Thymus (tissue), 11 donors: ENCODE measurements around the gene TM9SF1. TPM values are rescaled to one million over a fixed set of nuclear protein-coding genes. Genes with fewer than 3 reads are reported as not detected.

ENCODE experiments used
- DNase-seq, 9 donors: peaks; one replicate each; pipeline ENCODE4 v3.0.0-alpha.2; 2013; ENCODE audit warnings: low spot score in 9 of 9, low read depth in 6 of 9, missing footprints in 1 of 9
- H3K27ac ChIP-seq, 2 donors: one replicate each; pipeline ENCODE4 v1.5.1; 2013; ENCODE audit warnings: control low read depth in 1 of 2, low read depth in 1 of 2, low read length in 1 of 2, mild to moderate bottlenecking in 1 of 2, moderate library complexity in 1 of 2
- H3K27me3 ChIP-seq, 2 donors: one replicate each; pipeline ENCODE4 v1.5.1; 2013; ENCODE audit warnings: low read length in 1 of 2; ENCODE audit not compliant: control insufficient read depth in 2 of 2, insufficient read depth in 1 of 2
- H3K36me3 ChIP-seq, 2 donors: one replicate each; pipeline ENCODE4 v1.5.1; 2013; ENCODE audit warnings: low read length in 1 of 2, mild to moderate bottlenecking in 1 of 2, moderate library complexity in 1 of 2; ENCODE audit not compliant: control insufficient read depth in 2 of 2, insufficient read depth in 2 of 2
- H3K4me1 ChIP-seq, 2 donors: one replicate each; pipeline ENCODE4 v1.5.1; 2013; ENCODE audit warnings: low read length in 2 of 2; ENCODE audit not compliant: control insufficient read depth in 2 of 2, insufficient read depth in 2 of 2
- H3K4me3 ChIP-seq, 2 donors: one replicate each; pipeline ENCODE4 v1.5.1; 2013; ENCODE audit warnings: low read length in 2 of 2, control low read depth in 1 of 2, mild to moderate bottlenecking in 1 of 2
- H3K9me3 ChIP-seq, 2 donors: one replicate each; pipeline ENCODE4 v1.5.1; 2013; ENCODE audit warnings: low read length in 1 of 2, mild to moderate bottlenecking in 1 of 2; ENCODE audit not compliant: control insufficient read depth in 2 of 2, insufficient read depth in 1 of 2
- WGBS: extraction: QIAGEN DNeasy Blood & Tissue Kit; methylation state at CpG from one replicate; pipeline ENCODE4 v1.1.7; 2013; 5-methylcytosine and 5-hydroxymethylcytosine counted together
- polyA plus RNA-seq: library from polyadenylated mRNA; stranded (reverse); fragments of 200-250 nt; gene quantifications from one replicate; pipeline ENCODE4 v1.2.3, GENCODE V29; 2013
- total RNA-seq: library from RNA; stranded (reverse); fragments of 120-200 nt; gene quantifications from one replicate; pipeline ENCODE4 v1.2.4, GENCODE V29; 2013
- donor health status: healthy.

The TM9SF1 gene
- total and polyA plus RNA-seq, 2 donors, result 12.5 to 18.2 TPM

- Histone ChIP-seq H3K9me3 (no peaks in the 10 kb centered on the region), H3K4me3 (no peak overlapping the region), H3K27me3 (no peaks in the 10 kb centered on the region), H3K27ac (no peak overlapping the region), H3K36me3 (peaks cover 53 to 65% of the 10 kb centered on the region in 2 donors), H3K4me1 (peaks cover 18 to 33% of the 10 kb centered on the region in 2 donors)
- DNase-seq, result no peak
- WGBS, result 97% methylated on average over 6 of the region's 6 CpGs
These were observed 41.6 kb upstream of the TM9SF1 start for GRCh38 chr14:24236689-24237462.

DNA sequence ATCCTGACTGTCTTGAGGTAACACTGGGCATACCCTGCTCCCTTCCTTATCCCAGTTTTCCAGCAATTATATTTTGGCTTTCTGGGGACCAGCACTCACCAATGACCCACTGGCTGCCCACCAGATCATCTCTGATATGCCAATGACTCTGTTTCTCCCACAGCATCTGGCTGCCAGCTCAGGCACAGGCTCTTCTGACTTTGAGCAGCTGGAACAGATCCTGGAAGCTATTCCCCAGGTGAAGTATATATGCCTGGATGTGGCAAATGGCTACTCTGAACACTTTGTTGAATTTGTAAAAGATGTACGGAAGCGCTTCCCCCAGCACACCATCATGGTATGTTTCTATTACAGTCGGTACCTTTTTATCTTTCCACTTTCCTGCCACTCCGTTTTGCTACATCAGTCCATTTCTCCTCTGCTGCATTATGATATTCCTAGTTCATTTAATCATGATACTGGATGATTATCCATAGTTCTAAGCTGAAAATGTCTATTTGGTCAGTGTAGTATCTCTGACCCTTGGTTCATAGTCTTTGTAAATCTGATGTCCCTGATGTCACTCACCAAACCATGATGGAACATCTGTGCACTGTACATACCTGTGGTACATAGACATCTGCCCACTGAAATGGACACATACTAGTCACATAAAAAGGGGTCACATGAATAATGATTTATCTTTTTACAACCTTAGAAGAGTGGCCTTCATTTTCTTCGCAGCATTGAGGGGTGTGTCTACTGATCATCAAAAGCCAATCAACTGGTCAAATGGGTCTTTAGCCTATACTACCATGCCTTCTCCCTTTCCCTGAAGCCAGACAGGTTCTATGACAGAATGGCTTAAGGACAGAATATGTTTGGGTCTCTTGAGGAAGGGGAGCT, 40.8 kb upstream of the TM9SF1 start:
- no peaks in the 10 kb centered on the region for H3K27me3 ChIP-seq
- H3K9me3 ChIP-seq, result peaks cover 0 to 4% of the 10 kb centered on the region in 2 donors
- WGBS, result 98% methylated on average over 5 of the region's 5 CpGs
- H3K4me1 ChIP-seq, result peaks cover 19 to 33% of the 10 kb centered on the region in 2 donors
- peaks cover 52 to 63% of the 10 kb centered on the region in 2 donors for H3K36me3 ChIP-seq
- no peak overlapping the region for H3K4me3 ChIP-seq
- no peak for DNase-seq
- H3K27ac ChIP-seq, result no peak overlapping the region

GRCh38 chr14:24234095-24235005, 39.1 kb upstream of the TM9SF1 start:
- peaks cover 14 to 22% of the 10 kb centered on the region in 2 donors for H3K4me1 ChIP-seq

GRCh38 chr14:24233538-24233866, 38.3 kb upstream of the TM9SF1 start:
- Histone ChIP-seq H3K4me1 (peaks cover 14 to 22% of the 10 kb centered on the region in 2 donors), H3K36me3 (peaks cover 28 to 38% of the 10 kb centered on the region in 2 donors)

More at GRCh38 chr14:24234095-24235005, 39.1 kb upstream of the TM9SF1 start:
- H3K27me3 ChIP-seq, result no peaks in the 10 kb centered on the region
- 95% methylated on average over 3 of the region's 3 CpGs for WGBS
- DNase-seq, result no peak
- no peak overlapping the region for H3K4me3 ChIP-seq
- H3K9me3 ChIP-seq, result peaks cover 0 to 4% of the 10 kb centered on the region in 2 donors
- H3K36me3 ChIP-seq, result peaks cover 36 to 47% of the 10 kb centered on the region in 2 donors
- no peak overlapping the region for H3K27ac ChIP-seq

GRCh38 chr14:24232645-24233537, 37.6 kb upstream of the TM9SF1 start, which contains the start of gene GMPR2:
Gene GMPR2 (plus strand): TSS chr14:24232929. CDS start chr14:24233254, 325 bp downstream.
- peaks cover 14 to 22% of the 10 kb centered on the region in 2 donors for H3K4me1 ChIP-seq

More at GRCh38 chr14:24233538-24233866, 38.3 kb upstream of the TM9SF1 start:
- no peaks in the 10 kb centered on the region for H3K27me3 ChIP-seq
- peak overlapping the region; percentile 66 to 77 for H3K4me3 ChIP-seq
- DNase-seq, result no peak
- 78% methylated on average over 2 of the region's 2 CpGs for WGBS
- no peak overlapping the region for H3K27ac ChIP-seq
- H3K9me3 ChIP-seq, result peaks cover 0 to 4% of the 10 kb centered on the region in 2 donors

DNA sequence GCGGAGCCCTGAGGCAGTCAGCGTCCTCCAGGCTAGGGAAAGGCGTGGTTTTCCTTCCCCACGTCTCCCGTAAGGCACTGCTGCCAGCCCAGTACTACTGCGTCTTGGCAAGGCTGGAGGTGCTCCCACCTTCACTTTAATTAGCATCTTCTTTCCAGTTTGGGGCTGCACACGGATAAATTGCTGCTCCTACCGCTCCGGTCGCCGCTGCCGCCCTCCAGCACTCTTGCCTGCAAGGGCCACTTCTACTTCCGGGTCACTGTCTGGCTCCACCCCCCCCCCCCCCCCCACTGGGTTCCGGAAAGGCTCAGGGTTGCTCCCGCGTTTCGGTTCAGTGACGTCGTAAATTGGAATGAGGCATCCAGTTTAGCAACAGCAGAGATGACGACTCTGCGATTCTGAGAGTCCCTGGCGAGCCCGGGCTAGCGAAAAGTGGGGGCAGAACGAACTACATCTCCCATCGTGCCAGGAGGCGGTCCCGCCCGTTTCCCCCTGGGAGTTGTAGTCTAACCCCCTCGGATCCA, 36.9 kb upstream of the TM9SF1 start, which contains the start of gene NEDD8:
TSS of gene NEDD8 (minus strand) at position 247 of the 524 bp plus-strand sequence. CDS start at position 147, 100 bp downstream.
- Histone ChIP-seq H3K36me3 (peaks cover 18 to 28% of the 10 kb centered on the region in 2 donors), H3K4me3 (peak within 1 kb of the TSS; percentile 66 to 77), H3K27ac (peak within 1 kb of the TSS; percentile 91 to 96), H3K9me3 (peaks cover 0 to 4% of the 10 kb centered on the region in 2 donors), H3K27me3 (no peaks in the 10 kb centered on the region), H3K4me1 (peaks cover 14 to 22% of the 10 kb centered on the region in 2 donors)
- peak; percentile 81 to 96 (median 89) for DNase-seq
- under 1% methylated on average over 30 of the region's 30 CpGs for WGBS

More at GRCh38 chr14:24232645-24233537, 37.6 kb upstream of the TM9SF1 start, which contains the start of gene GMPR2:
- DNase-seq, result peak in 1 of 9 donors; percentile 51
- peak within 1 kb of the TSS; percentile 91 to 96 for H3K27ac ChIP-seq
- H3K27me3 ChIP-seq, result no peaks in the 10 kb centered on the region
- H3K9me3 ChIP-seq, result peaks cover 0 to 4% of the 10 kb centered on the region in 2 donors
- peak within 1 kb of the TSS; percentile 66 to 77 for H3K4me3 ChIP-seq
- WGBS, result 4% methylated on average over 38 of the region's 38 CpGs
- H3K36me3 ChIP-seq, result peaks cover 25 to 35% of the 10 kb centered on the region in 2 donors

GRCh38 chr14:24231263-24232120, 36.3 kb upstream of the TM9SF1 start:
- WGBS, result 17% methylated on average over 23 of the region's 23 CpGs
- DNase-seq, result no peak
- Histone ChIP-seq H3K4me1 (peaks cover 14 to 22% of the 10 kb centered on the region in 2 donors), H3K36me3 (peaks cover 11 to 21% of the 10 kb centered on the region in 2 donors), H3K9me3 (peaks cover 0 to 4% of the 10 kb centered on the region in 2 donors), H3K27me3 (no peaks in the 10 kb centered on the region), H3K4me3 (peak overlapping the region; percentile 66 to 77), H3K27ac (peak overlapping the region; percentile 91 to 96)
